ENCODE data around the gene PHACTR3.

PHACTR3 gene

DNA sequence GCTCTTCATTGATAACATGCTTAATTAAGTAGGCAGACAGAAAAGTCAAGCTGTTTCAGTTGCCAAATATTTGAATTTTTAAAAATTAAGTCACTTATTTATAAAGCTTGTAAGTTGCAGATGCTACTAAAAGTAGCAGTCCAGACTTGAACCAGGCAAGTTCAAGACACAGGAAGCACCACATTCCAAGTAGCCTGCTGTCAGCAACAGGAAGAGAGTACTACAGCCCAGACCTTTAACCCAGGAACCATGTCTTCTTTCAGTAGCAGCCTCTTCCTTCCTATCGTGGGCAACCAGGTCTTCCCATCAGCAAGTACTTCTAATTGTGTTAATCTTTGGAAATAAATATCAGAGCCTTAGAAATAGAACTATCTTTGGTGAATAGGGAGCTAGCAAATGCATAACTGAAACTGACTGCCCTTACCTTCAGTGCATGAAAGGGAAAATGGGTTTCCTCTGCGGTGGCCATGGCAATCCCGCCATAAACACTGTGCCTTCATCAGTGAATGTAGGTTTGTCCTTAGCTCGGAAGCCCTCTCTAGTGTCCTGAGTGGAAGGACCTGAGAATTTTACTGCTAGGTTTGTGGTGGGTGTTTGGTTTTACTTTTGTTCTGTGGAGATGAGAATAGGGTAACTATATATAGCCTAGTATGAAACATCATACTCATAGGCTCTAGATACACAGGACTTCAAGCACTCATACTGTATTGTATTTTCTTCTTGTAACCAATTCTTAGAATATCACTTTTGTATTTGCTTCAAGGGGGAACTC lies 233.5 kb downstream of the PHACTR3 start:
- H2AK5ac ChIP-seq (ENCODE audit: low read length) = no peak overlapping the region
- H2BK5ac ChIP-seq (ENCODE audit: low read depth, low read length, poor library complexity) = no peak overlapping the region
- no peak overlapping the region for H4K91ac ChIP-seq (ENCODE audit: low read depth, low read length)
- no peaks in the 10 kb centered on the region for H3K79me2 ChIP-seq (ENCODE audit: control insufficient read depth, insufficient read depth, low read length, poor library complexity)
- H3K9me3 ChIP-seq (ENCODE audit: insufficient read depth, low read depth, low read length) = peaks cover 2% of the 10 kb centered on the region
- no peak overlapping the region for H3K18ac ChIP-seq (ENCODE audit: low read length)
- no peak overlapping the region for H4K12ac ChIP-seq (ENCODE audit: low read depth, low read length)
- H3K27ac ChIP-seq (ENCODE audit: low read depth, low read length) = no peak overlapping the region
- no peak overlapping the region for H3K4me2 ChIP-seq (ENCODE audit: low read length)
- no peak overlapping the region for H2BK12ac ChIP-seq (ENCODE audit: low read length)
- H2AFZ ChIP-seq (ENCODE audit: insufficient read depth, low read length, poor library complexity) = no peak overlapping the region
- no peak overlapping the region for H2BK120ac ChIP-seq (ENCODE audit: insufficient read depth, low read length, poor library complexity)
- H3K9ac ChIP-seq (ENCODE audit: low read length) = no peak overlapping the region
- H3K4me1 ChIP-seq (ENCODE audit: control insufficient read depth in 1 of 2, insufficient read depth in 2 of 2, low read length in 2 of 2) = no peaks in the 10 kb centered on the region
- H3K4ac ChIP-seq (ENCODE audit: low read depth, low read length) = no peak overlapping the region
- no peak for DNase-seq
- H3K4me3 ChIP-seq (ENCODE audit: low read depth, low read length) = no peak overlapping the region
- no peaks in the 10 kb centered on the region for H3K79me1 ChIP-seq (ENCODE audit: low read length)
- H3K36me3 ChIP-seq (ENCODE audit: control insufficient read depth in 1 of 2, insufficient read depth in 2 of 2, low read length in 2 of 2) = no peaks in the 10 kb centered on the region
- no peaks in the 10 kb centered on the region for H3K27me3 ChIP-seq (ENCODE audit: insufficient read depth, low read length)
- H4K8ac ChIP-seq (ENCODE audit: low read depth, low read length) = no peak overlapping the region
- no CpG with 5 or more reads among the region's 4 CpGs for WGBS (ENCODE audit: extremely low coverage, insufficient coverage, insufficient read length)
- H3K23ac ChIP-seq (ENCODE audit: low read length) = no peak overlapping the region
- H3K14ac ChIP-seq (ENCODE audit: low read length) = no peak overlapping the region

DNA sequence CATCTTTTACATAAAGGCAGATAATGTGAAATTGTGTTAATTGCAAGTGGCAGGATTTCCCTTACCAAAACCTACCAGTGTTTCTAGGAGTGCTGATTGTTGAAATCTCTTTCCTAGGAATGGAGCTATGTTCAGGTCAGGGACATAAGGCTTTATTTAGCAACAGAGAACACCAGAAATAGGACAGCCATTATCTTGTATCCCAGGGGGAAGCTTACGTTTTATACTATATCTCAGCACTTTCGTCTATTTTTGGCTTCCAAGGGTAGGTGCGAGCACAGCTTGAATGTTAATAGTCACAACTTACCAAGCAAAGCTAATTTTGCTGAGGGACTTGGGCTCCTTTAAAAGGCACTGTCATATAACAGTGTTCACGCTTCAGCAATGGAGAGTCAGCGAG lies 235.1 kb downstream of the PHACTR3 start:
- Histone ChIP-seq H3K36me3 (ENCODE audit: control insufficient read depth in 1 of 2, insufficient read depth in 2 of 2, low read length in 2 of 2) (no peaks in the 10 kb centered on the region), H2BK12ac (ENCODE audit: low read length) (no peak overlapping the region), H4K91ac (ENCODE audit: low read depth, low read length) (no peak overlapping the region), H3K27ac (ENCODE audit: low read depth, low read length) (no peak overlapping the region), H3K4ac (ENCODE audit: low read depth, low read length) (no peak overlapping the region), H3K4me3 (ENCODE audit: low read depth, low read length) (no peak overlapping the region), H2AK5ac (ENCODE audit: low read length) (no peak overlapping the region), H3K23ac (ENCODE audit: low read length) (no peak overlapping the region), H2BK5ac (ENCODE audit: low read depth, low read length, poor library complexity) (no peak overlapping the region), H2AFZ (ENCODE audit: insufficient read depth, low read length, poor library complexity) (no peak overlapping the region), H3K79me2 (ENCODE audit: control insufficient read depth, insufficient read depth, low read length, poor library complexity) (no peaks in the 10 kb centered on the region), H3K27me3 (ENCODE audit: insufficient read depth, low read length) (no peaks in the 10 kb centered on the region), H3K14ac (ENCODE audit: low read length) (no peak overlapping the region), H4K8ac (ENCODE audit: low read depth, low read length) (no peak overlapping the region), H3K9ac (ENCODE audit: low read length) (no peak overlapping the region), H3K4me1 (ENCODE audit: control insufficient read depth in 1 of 2, insufficient read depth in 2 of 2, low read length in 2 of 2) (no peaks in the 10 kb centered on the region), H4K12ac (ENCODE audit: low read depth, low read length) (no peak overlapping the region), H3K18ac (ENCODE audit: low read length) (no peak overlapping the region), H3K79me1 (ENCODE audit: low read length) (no peaks in the 10 kb centered on the region), H2BK120ac (ENCODE audit: insufficient read depth, low read length, poor library complexity) (no peak overlapping the region), H3K4me2 (ENCODE audit: low read length) (no peak overlapping the region), H3K9me3 (ENCODE audit: insufficient read depth, low read depth, low read length) (peaks cover 2% of the 10 kb centered on the region)
- DNase-seq = no peak
- no CpG with 5 or more reads among the region's 5 CpGs for WGBS (ENCODE audit: extremely low coverage, insufficient coverage, insufficient read length)

DNA sequence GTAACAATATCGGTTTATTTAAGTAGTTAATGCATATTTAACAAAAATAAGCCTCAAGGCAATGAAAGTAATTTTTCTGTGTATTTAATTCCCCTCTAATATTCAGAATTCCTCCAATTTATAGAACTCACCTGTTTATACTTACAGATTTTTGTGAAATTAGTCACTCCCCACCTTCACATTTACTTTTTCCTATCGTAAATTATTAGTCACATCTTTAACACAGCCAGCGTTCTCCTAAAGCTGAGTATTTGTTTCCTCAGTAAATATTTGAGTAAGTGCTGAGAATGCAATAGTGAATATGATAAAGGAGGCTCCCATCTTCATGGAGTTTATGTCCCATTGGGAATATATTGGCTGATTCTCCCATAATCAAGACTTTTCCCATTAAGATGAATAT lies 241.1 kb downstream of the PHACTR3 start:
- Histone ChIP-seq H3K9ac (ENCODE audit: low read length) (no peak overlapping the region), H3K4me2 (ENCODE audit: low read length) (no peak overlapping the region), H2AK5ac (ENCODE audit: low read length) (no peak overlapping the region), H3K9me3 (ENCODE audit: insufficient read depth, low read depth, low read length) (no peaks in the 10 kb centered on the region), H3K27me3 (ENCODE audit: insufficient read depth, low read length) (no peaks in the 10 kb centered on the region), H4K91ac (ENCODE audit: low read depth, low read length) (no peak overlapping the region), H2AFZ (ENCODE audit: insufficient read depth, low read length, poor library complexity) (no peak overlapping the region), H3K23ac (ENCODE audit: low read length) (no peak overlapping the region), H3K79me2 (ENCODE audit: control insufficient read depth, insufficient read depth, low read length, poor library complexity) (no peaks in the 10 kb centered on the region), H3K27ac (ENCODE audit: low read depth, low read length) (no peak overlapping the region), H3K79me1 (ENCODE audit: low read length) (no peaks in the 10 kb centered on the region), H3K4ac (ENCODE audit: low read depth, low read length) (no peak overlapping the region), H4K8ac (ENCODE audit: low read depth, low read length) (no peak overlapping the region), H2BK12ac (ENCODE audit: low read length) (no peak overlapping the region), H2BK5ac (ENCODE audit: low read depth, low read length, poor library complexity) (no peak overlapping the region), H3K4me3 (ENCODE audit: low read depth, low read length) (no peak overlapping the region), H3K18ac (ENCODE audit: low read length) (no peak overlapping the region), H4K12ac (ENCODE audit: low read depth, low read length) (no peak overlapping the region), H3K36me3 (ENCODE audit: control insufficient read depth in 1 of 2, insufficient read depth in 2 of 2, low read length in 2 of 2) (no peaks in the 10 kb centered on the region), H3K4me1 (ENCODE audit: control insufficient read depth in 1 of 2, insufficient read depth in 2 of 2, low read length in 2 of 2) (no peaks in the 10 kb centered on the region), H2BK120ac (ENCODE audit: insufficient read depth, low read length, poor library complexity) (no peak overlapping the region), H3K14ac (ENCODE audit: low read length) (no peak overlapping the region)
- WGBS (ENCODE audit: extremely low coverage, insufficient coverage, insufficient read length) = no CpG with 5 or more reads among the region's 3 CpGs
- DNase-seq = no peak

DNA sequence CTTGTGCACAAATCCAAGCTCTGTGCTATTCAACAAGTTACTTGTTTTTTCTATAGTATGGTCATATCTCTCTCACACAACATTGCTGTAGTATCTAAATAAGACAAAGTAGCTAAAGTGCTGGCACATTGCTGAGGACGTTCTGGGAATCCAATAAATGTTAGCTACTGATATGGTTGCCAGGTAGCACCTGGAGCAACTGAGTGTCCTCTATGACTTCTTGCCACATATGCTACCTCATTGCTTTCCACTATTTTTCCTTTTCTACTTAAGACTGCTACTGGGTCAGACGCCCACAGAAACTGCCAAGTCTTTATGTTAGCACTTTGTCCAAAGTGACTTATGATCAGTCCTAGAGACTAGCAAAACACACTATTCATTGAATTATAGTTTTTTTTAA lies 243.8 kb downstream of the PHACTR3 start:
- no peak overlapping the region for H3K4me3 ChIP-seq (ENCODE audit: low read depth, low read length)
- H2BK12ac ChIP-seq (ENCODE audit: low read length) = no peak overlapping the region
- no peak overlapping the region for H4K12ac ChIP-seq (ENCODE audit: low read depth, low read length)
- H3K4me1 ChIP-seq (ENCODE audit: control insufficient read depth in 1 of 2, insufficient read depth in 2 of 2, low read length in 2 of 2) = no peaks in the 10 kb centered on the region
- no peak overlapping the region for H2BK120ac ChIP-seq (ENCODE audit: insufficient read depth, low read length, poor library complexity)
- H3K27ac ChIP-seq (ENCODE audit: low read depth, low read length) = no peak overlapping the region
- H3K14ac ChIP-seq (ENCODE audit: low read length) = no peak overlapping the region
- H2AK5ac ChIP-seq (ENCODE audit: low read length) = no peak overlapping the region
- H3K23ac ChIP-seq (ENCODE audit: low read length) = no peak overlapping the region
- no peak overlapping the region for H3K9ac ChIP-seq (ENCODE audit: low read length)
- no peaks in the 10 kb centered on the region for H3K9me3 ChIP-seq (ENCODE audit: insufficient read depth, low read depth, low read length)
- no peak for DNase-seq
- H3K4ac ChIP-seq (ENCODE audit: low read depth, low read length) = no peak overlapping the region
- H3K36me3 ChIP-seq (ENCODE audit: control insufficient read depth in 1 of 2, insufficient read depth in 2 of 2, low read length in 2 of 2) = no peaks in the 10 kb centered on the region
- H4K91ac ChIP-seq (ENCODE audit: low read depth, low read length) = no peak overlapping the region
- H2BK5ac ChIP-seq (ENCODE audit: low read depth, low read length, poor library complexity) = no peak overlapping the region
- no peak overlapping the region for H3K4me2 ChIP-seq (ENCODE audit: low read length)
- H3K18ac ChIP-seq (ENCODE audit: low read length) = no peak overlapping the region
- H3K27me3 ChIP-seq (ENCODE audit: insufficient read depth, low read length) = no peaks in the 10 kb centered on the region
- H3K79me2 ChIP-seq (ENCODE audit: control insufficient read depth, insufficient read depth, low read length, poor library complexity) = no peaks in the 10 kb centered on the region
- WGBS (ENCODE audit: extremely low coverage, insufficient coverage, insufficient read length) = no CpG with 5 or more reads among the region's 2 CpGs
- no peak overlapping the region for H2AFZ ChIP-seq (ENCODE audit: insufficient read depth, low read length, poor library complexity)
- no peak overlapping the region for H4K8ac ChIP-seq (ENCODE audit: low read depth, low read length)
- H3K79me1 ChIP-seq (ENCODE audit: low read length) = no peaks in the 10 kb centered on the region
